Upper lobe of left lung (tissue), 6 donors: ENCODE measurements around the gene SIGLEC5. TPM values are rescaled to one million over a fixed set of nuclear protein-coding genes. Genes with fewer than 3 reads are reported as not detected.
A peak's percentile ranks its signal among the peaks of the same experiment; 100 is the strongest.

ENCODE experiments used
- ATAC-seq, 2 donors: fragments of 200-7000 bp; cut with Tn5 transposase; one replicate each; pipeline ENCODE4 v1.9.1; 2022; ENCODE audit warnings: mild to moderate bottlenecking in 2 of 2, moderate library complexity in 2 of 2; ENCODE audit not compliant: low FRiP score in 2 of 2
- DNase-seq, 2 donors: peaks; one replicate each; pipeline ENCODE4 v3.0.0-alpha.2; 2019 to 2020
- H3K27ac ChIP-seq, 4 donors: fragments of 200-600 bp; sonication (generic); one replicate each; pipeline ENCODE4 v1.5.1; 2016 to 2019
- H3K27me3 ChIP-seq, 4 donors: fragments of 200-600 bp; sonication (generic); one replicate each; pipeline ENCODE4 v1.5.1; 2017 to 2019
- H3K36me3 ChIP-seq, 4 donors: fragments of 200-600 bp; sonication (generic); one replicate each; pipeline ENCODE4 v1.5.1; 2016 to 2019
- H3K4me1 ChIP-seq, 4 donors: fragments of 200-600 bp; sonication (generic); one replicate each; pipeline ENCODE4 v1.5.1; 2018 to 2019
- H3K4me3 ChIP-seq, 4 donors: fragments of 200-600 bp; sonication (generic); one replicate each; pipeline ENCODE4 v1.5.1; 2017 to 2019; ENCODE audit warnings: mild to moderate bottlenecking in 2 of 4, moderate library complexity in 1 of 4
- H3K9me3 ChIP-seq, 4 donors: fragments of 200-600 bp; sonication (generic); one replicate each; pipeline ENCODE4 v1.5.1; 2018 to 2019
- CTCF ChIP-seq, 6 experiments: fragments of 450-650 bp in 4 of 6; fragments of 200-600 bp in 2 of 6; sonication (generic) in 2 of 6; IDR thresholded peaks; one replicate each; pipeline ENCODE4 v1.5.1; 2016 to 2019; ENCODE audit warnings: antibody characterized with exemption in 6 of 6
- EP300 ChIP-seq, 4 donors: sonication (generic); formaldehyde crosslinking; IDR thresholded peaks; one replicate each; pipeline ENCODE4 v1.5.1; 2017; ENCODE audit warnings: antibody characterized with exemption in 4 of 4, control low read depth in 2 of 4
- POLR2A ChIP-seq, 4 donors: fragments of 450-650 bp; IDR thresholded peaks; one replicate each; pipeline ENCODE4 v1.5.1; 2016 to 2017; ENCODE audit warnings: antibody characterized with exemption in 4 of 4, mild to moderate bottlenecking in 2 of 4
- POLR2AphosphoS5 ChIP-seq, 2 donors: sonication (generic); formaldehyde crosslinking; IDR thresholded peaks; one replicate each; pipeline ENCODE4 v1.5.1; 2017; ENCODE audit warnings: antibody characterized with exemption in 2 of 2
- WGBS, 2 donors: methylation state at CpG; one replicate each; pipeline ENCODE4 v1.1.5; 2017 to 2018; 5-methylcytosine and 5-hydroxymethylcytosine counted together
- total RNA-seq, 6 donors: library from RNA; depleted of rRNA in 4 of 6; stranded (reverse); fragments of >200 nt in 4 of 6; gene quantifications; one replicate each; pipeline versions ENCODE4 v1.1.0 to v1.2.1, GENCODE V29; 2016 to 2021
- donor health status: DM: no; HTN: no; CAD: no; lungs with moderate emphysema.
- donor health status: DM: no; HTN: yes; CAD: no; lungs with severe emphysema.

SIGLEC5 gene
- total RNA-seq, 6 donors from 2014 or later: 0.46 to 9.4 (median 5.7) TPM; not detected in 2

GRCh38 chr19:51614789-51615188, 15.4 kb downstream of the SIGLEC5 start:
- Histone ChIP-seq H3K4me3 (no peak overlapping the region), H3K27me3 (no peaks in the 10 kb centered on the region), H3K4me1 (no peaks in the 10 kb centered on the region), H3K27ac (no peak overlapping the region), H3K9me3 (peaks cover 0 to 3% (median 0%) of the 10 kb centered on the region in 4 donors), H3K36me3 (no peaks in the 10 kb centered on the region)
- ATAC-seq (no peak), DNase-seq (no peak)
- 73 to 81% methylated on average over 5 of the region's 5 CpGs for WGBS, 2 donors
- TF ChIP-seq POLR2AphosphoS5 (IDR thresholded peaks at IDR 0.05): no peak
- no peak for TF ChIP-seq POLR2A (IDR thresholded peaks at IDR 0.05)
- no peak for TF ChIP-seq EP300 (IDR thresholded peaks at IDR 0.05)
- TF ChIP-seq CTCF (IDR thresholded peaks at IDR 0.05): no peak

- Histone ChIP-seq H3K4me3 (no peak overlapping the region), H3K9me3 (peaks cover 0 to 3% (median 0%) of the 10 kb centered on the region in 4 donors), H3K36me3 (no peaks in the 10 kb centered on the region), H3K4me1 (peaks cover 0 to 3% (median 0%) of the 10 kb centered on the region in 4 donors), H3K27ac (no peak overlapping the region), H3K27me3 (no peaks in the 10 kb centered on the region)
- no peak for ATAC-seq
- WGBS, 2 donors: 73 to 92% methylated on average over 1 of the region's 1 CpG
- TF ChIP-seq POLR2AphosphoS5 (IDR thresholded peaks at IDR 0.05) (no peak), EP300 (IDR thresholded peaks at IDR 0.05) (no peak), POLR2A (IDR thresholded peaks at IDR 0.05) (no peak), CTCF (IDR thresholded peaks at IDR 0.05) (no peak)
- DNase-seq: no peak
Observed at GRCh38 chr19:51610576-51610975, 19.6 kb downstream of the SIGLEC5 start.

- no peaks in the 10 kb centered on the region for H3K36me3 ChIP-seq
- peak; percentile 82 to 85 for ATAC-seq
- peaks cover 0 to 3% (median 0%) of the 10 kb centered on the region in 4 donors for H3K4me1 ChIP-seq
- WGBS, 2 donors: 28 to 37% methylated on average over 13 of the region's 13 CpGs
- no peak for TF ChIP-seq POLR2AphosphoS5 (IDR thresholded peaks at IDR 0.05)
- TF ChIP-seq POLR2A (IDR thresholded peaks at IDR 0.05): no peak
- TF ChIP-seq CTCF (IDR thresholded peaks at IDR 0.05): peak; percentile 31 to 64 (median 56)
- peaks cover 0 to 2% (median 0%) of the 10 kb centered on the region in 4 donors for H3K9me3 ChIP-seq
- H3K27me3 ChIP-seq: no peaks in the 10 kb centered on the region
- H3K4me3 ChIP-seq: no peak overlapping the region
- peak; percentile 83 to 85 for DNase-seq
- H3K27ac ChIP-seq: no peak overlapping the region
Observed at GRCh38 chr19:51607920-51608562, 22.2 kb downstream of the SIGLEC5 start.

GRCh38 chr19:51607077-51607476, 23.1 kb downstream of the SIGLEC5 start:
- no peaks in the 10 kb centered on the region for H3K36me3 ChIP-seq
- no peak overlapping the region for H3K4me3 ChIP-seq
- ATAC-seq (no peak), DNase-seq (no peak)
- no peaks in the 10 kb centered on the region for H3K9me3 ChIP-seq
- TF ChIP-seq EP300 (IDR thresholded peaks at IDR 0.05): no peak
- TF ChIP-seq CTCF (IDR thresholded peaks at IDR 0.05): no peak
- no peak for TF ChIP-seq POLR2A (IDR thresholded peaks at IDR 0.05)
- TF ChIP-seq POLR2AphosphoS5 (IDR thresholded peaks at IDR 0.05): no peak
- 61 to 63% methylated on average over 6 of the region's 6 CpGs for WGBS, 2 donors
- H3K27ac ChIP-seq: no peak overlapping the region
- H3K4me1 ChIP-seq: peaks cover 0 to 3% (median 0%) of the 10 kb centered on the region in 4 donors
- no peaks in the 10 kb centered on the region for H3K27me3 ChIP-seq
